CD4-positive, alpha-beta T cell (primary cell): Measurements from ENCODE around the gene IFIH1. TPM values are rescaled to one million over a fixed set of nuclear protein-coding genes. Genes with fewer than 3 reads are reported as not detected.

Experiments used
- ATAC-seq: fragments of 200-7000 bp; cut with Tn5 transposase; one replicate; pipeline ENCODE4 v1.10.0; 2022; ENCODE audit warnings: mild to moderate bottlenecking; ENCODE audit not compliant: poor library complexity
- CTCF ChIA-PET: fragments of 350-600 bp; sonication (Branson Sonifier 250); formaldehyde crosslinking; loops from one replicate; lab custom pipeline; 2021; ENCODE audit warnings: antibody characterized with exemption, inconsistent platforms; lab: Charles Lee
- POLR2A ChIA-PET: fragments of 350-600 bp; sonication (Branson Sonifier 250); formaldehyde crosslinking; loops from one replicate; lab custom pipeline; 2021; ENCODE audit warnings: antibody characterized with exemption, inconsistent platforms; lab: Charles Lee
- DNase-seq, 14 experiments: peaks; one replicate each; pipeline ENCODE4 v3.0.0-alpha.2; 2013 to 2020; ENCODE audit warnings: mixed read lengths in 2 of 14
- H3K27ac ChIP-seq, 2 donors: one replicate each; pipeline versions ENCODE4 v1.5.1 to v1.7.0; 2013; ENCODE audit warnings: low read length in 2 of 2, low read depth in 1 of 2, mild to moderate bottlenecking in 1 of 2
- H3K27me3 ChIP-seq, 2 experiments: 1 replicate in 1 of 2; 2 replicates in 1 of 2; pipeline versions ENCODE4 v1.6.1 to v1.7.0; 2013; ENCODE audit warnings: low read length in 2 of 2, control low read depth in 1 of 2, mild to moderate bottlenecking in 1 of 2, moderate library complexity in 1 of 2; ENCODE audit not compliant: insufficient read depth in 2 of 2, control insufficient read depth in 1 of 2
- H3K36me3 ChIP-seq: one replicate; pipeline ENCODE4 v1.6.1; 2013; ENCODE audit warnings: low read length, control low read depth; ENCODE audit not compliant: insufficient read depth
- H3K4me1 ChIP-seq: one replicate; pipeline ENCODE4 v1.6.1; 2013; ENCODE audit warnings: low read length, control low read depth; ENCODE audit not compliant: insufficient read depth
- H3K4me3 ChIP-seq: one replicate; pipeline ENCODE4 v1.5.1; 2013; ENCODE audit warnings: mild to moderate bottlenecking, low read length, moderate library complexity
- H3K9me3 ChIP-seq, 2 experiments: 1 replicate in 1 of 2; 2 replicates in 1 of 2; pipeline versions ENCODE4 v1.6.1 to v1.7.0; 2013; ENCODE audit warnings: low read length in 2 of 2, mild to moderate bottlenecking in 2 of 2, control low read depth in 1 of 2, moderate library complexity in 1 of 2; ENCODE audit not compliant: control insufficient read depth in 1 of 2, insufficient read depth in 1 of 2
- H3K27ac Mint-ChIP-seq: one replicate; pipeline ENCODE4 v1.8.0; 2020; ENCODE audit warnings: mixed read lengths
- H3K27me3 Mint-ChIP-seq: one replicate; pipeline ENCODE4 v1.8.0; 2021; ENCODE audit warnings: mixed read lengths
- H3K36me3 Mint-ChIP-seq: one replicate; pipeline ENCODE4 v1.8.0; 2021; ENCODE audit warnings: low read depth, mixed read lengths
- H3K4me1 Mint-ChIP-seq: one replicate; pipeline ENCODE4 v1.8.0; 2021; ENCODE audit warnings: low read depth, mixed read lengths
- H3K4me3 Mint-ChIP-seq: one replicate; pipeline ENCODE4 v1.8.0; 2020; ENCODE audit warnings: mild to moderate bottlenecking, mixed read lengths
- H3K9me3 Mint-ChIP-seq: one replicate; pipeline ENCODE4 v1.8.0; 2020; ENCODE audit warnings: mixed read lengths
- intact Hi-C, 2 experiments: fragments of 100-400 bp; cut with DNase I in 1 of 2; cut with micrococcal nuclease in 1 of 2; formaldehyde crosslinking; loops; one replicate each; pipeline versions ENCODE4 v1.15.1 to v1.9.0; 2023 to 2025; cut with DNase I, micrococcal nuclease
- total RNA-seq, 174 experiments: library from RNA in 2 of 174; stranded (reverse) in 2 of 174; gene quantifications; one replicate each; pipeline ENCODE4 v1.2.3 and lab custom pipeline; 2021 to 2026
- TF ChIP-seq, protein P1 (sequence below): fragments of 200-600 bp; IDR thresholded peaks from one replicate; pipeline ENCODE4 v1.8.0; 2022; ENCODE audit warnings: antibody characterized with exemption, mild to moderate bottlenecking

Gene IFIH1
- total RNA-seq, 2 experiments from 2014 or later = 31.1 to 32.1 TPM

DNA sequence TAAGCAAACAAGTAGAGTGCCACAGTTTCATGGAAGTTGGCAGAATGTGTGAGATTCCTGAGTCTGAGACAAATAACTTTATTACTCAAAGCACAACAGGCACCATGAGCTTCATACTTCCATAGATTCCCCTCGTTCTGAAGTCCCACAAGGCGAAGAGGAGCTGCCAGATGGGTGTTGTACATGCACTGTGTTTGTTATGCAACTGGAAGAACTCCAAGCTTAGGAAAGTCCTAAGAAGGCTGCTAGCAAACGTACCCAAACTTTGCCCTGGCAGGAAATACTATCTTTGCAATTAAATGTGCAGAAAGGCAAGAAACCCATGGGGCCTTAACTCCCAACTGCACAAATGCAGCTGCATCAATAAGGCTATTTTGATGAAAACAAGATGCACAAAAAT lies 23.8 kb upstream of the IFIH1 start:
- no peaks in the 10 kb centered on the region for H3K27me3 ChIP-seq
- H3K27me3 Mint-ChIP-seq = no peaks in the 10 kb centered on the region
- peaks cover 12% of the 10 kb centered on the region for H3K4me1 ChIP-seq
- no peak overlapping the region for H3K4me3 Mint-ChIP-seq
- no peak overlapping the region for H3K27ac Mint-ChIP-seq
- TF ChIP-seq, protein P1, sequence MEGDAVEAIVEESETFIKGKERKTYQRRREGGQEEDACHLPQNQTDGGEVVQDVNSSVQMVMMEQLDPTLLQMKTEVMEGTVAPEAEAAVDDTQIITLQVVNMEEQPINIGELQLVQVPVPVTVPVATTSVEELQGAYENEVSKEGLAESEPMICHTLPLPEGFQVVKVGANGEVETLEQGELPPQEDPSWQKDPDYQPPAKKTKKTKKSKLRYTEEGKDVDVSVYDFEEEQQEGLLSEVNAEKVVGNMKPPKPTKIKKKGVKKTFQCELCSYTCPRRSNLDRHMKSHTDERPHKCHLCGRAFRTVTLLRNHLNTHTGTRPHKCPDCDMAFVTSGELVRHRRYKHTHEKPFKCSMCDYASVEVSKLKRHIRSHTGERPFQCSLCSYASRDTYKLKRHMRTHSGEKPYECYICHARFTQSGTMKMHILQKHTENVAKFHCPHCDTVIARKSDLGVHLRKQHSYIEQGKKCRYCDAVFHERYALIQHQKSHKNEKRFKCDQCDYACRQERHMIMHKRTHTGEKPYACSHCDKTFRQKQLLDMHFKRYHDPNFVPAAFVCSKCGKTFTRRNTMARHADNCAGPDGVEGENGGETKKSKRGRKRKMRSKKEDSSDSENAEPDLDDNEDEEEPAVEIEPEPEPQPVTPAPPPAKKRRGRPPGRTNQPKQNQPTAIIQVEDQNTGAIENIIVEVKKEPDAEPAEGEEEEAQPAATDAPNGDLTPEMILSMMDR = no peak
- DNase-seq (no peak), ATAC-seq (no peak)
- ChIA-PET POLR2A (interaction anchor here (1.1 to 2.3 kb wide), 3 partner anchors 8 to 44 kb away, joined by 3 to 30 read pairs (median 8); partner anchors contain the start of gene IFIH1), CTCF (interaction anchor here (1.6 to 2.1 kb wide), 3 partner anchors 23 to 41 kb away, joined by 4 to 7 read pairs (median 7); partner anchors contain the start of gene IFIH1)
- H3K36me3 Mint-ChIP-seq = peaks cover 4% of the 10 kb centered on the region
- H3K36me3 ChIP-seq = no peaks in the 10 kb centered on the region
- no peaks in the 10 kb centered on the region for H3K9me3 ChIP-seq
- no peak overlapping the region for H3K4me3 ChIP-seq
- H3K4me1 Mint-ChIP-seq = peaks cover 19% of the 10 kb centered on the region
- H3K9me3 Mint-ChIP-seq = no peaks in the 10 kb centered on the region
- no peak overlapping the region for H3K27ac ChIP-seq
- intact Hi-C loops = loop anchor here in 1 of 2 experiments (10.0 kb wide), 1 partner anchor 1038 kb away; the partner anchor contains the start of gene PSMD14

DNA sequence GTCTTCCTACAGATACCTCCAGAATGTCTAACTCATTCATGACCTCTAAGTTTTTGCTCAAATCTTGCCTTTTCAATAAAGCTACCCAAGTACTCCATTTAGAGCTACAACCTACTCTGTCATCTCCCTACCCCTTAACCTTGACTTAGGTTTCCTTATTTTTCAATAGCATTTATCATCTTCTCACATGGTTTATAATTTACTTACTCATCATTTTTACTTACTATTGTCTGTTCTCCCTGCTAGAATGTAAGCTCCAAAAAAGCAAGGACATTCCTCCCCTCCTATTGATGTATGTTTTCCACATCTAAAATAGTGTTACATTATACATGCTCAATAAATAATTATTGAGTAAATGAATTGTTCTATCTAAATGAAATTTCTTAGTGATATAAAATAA lies 22.3 kb upstream of the IFIH1 start:
- Histone ChIP-seq H3K9me3 (no peaks in the 10 kb centered on the region), H3K4me3 (no peak overlapping the region), H3K36me3 (no peaks in the 10 kb centered on the region), H3K27ac (no peak overlapping the region), H3K4me1 (peaks cover 12% of the 10 kb centered on the region), H3K27me3 (no peaks in the 10 kb centered on the region)
- Mint-ChIP-seq H3K36me3 (peaks cover 4% of the 10 kb centered on the region), H3K9me3 (no peaks in the 10 kb centered on the region), H3K27ac (no peak overlapping the region), H3K4me1 (peaks cover 15% of the 10 kb centered on the region), H3K27me3 (no peaks in the 10 kb centered on the region), H3K4me3 (no peak overlapping the region)
- TF ChIP-seq, protein P1 = no peak
- ATAC-seq (no peak), DNase-seq (no peak)
- CTCF ChIA-PET = interaction anchor here (1.0 to 1.3 kb wide), 2 partner anchors 11 to 40 kb away, joined by 3 to 5 read pairs; no protein-coding TSS in a partner anchor
- intact Hi-C loops = loop anchor here in 1 of 2 experiments (10.0 kb wide), 1 partner anchor 1036 kb away; the partner anchor contains the start of gene PSMD14
- POLR2A ChIA-PET = no interaction called here

DNA sequence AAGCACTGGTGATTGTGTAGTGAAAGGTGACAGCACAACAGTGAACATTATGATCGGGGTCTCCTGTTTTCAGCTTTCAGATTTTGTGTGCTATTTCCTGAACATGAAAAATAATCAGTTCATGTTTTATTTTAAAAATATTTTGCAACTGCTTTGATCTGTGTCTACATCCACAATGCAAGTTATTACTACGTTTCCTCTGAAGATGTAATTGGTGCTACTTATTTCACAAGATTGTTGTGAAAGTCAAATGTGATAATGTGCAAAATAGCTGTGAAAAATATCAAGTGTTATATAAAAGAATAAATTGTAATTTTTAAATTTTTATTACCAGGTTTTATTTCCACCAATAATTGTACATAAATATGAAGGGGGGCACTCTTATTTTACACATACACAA lies 19.4 kb upstream of the IFIH1 start:
- H3K27ac Mint-ChIP-seq = no peak overlapping the region
- DNase-seq = no peak
- no peaks in the 10 kb centered on the region for H3K36me3 Mint-ChIP-seq
- Histone ChIP-seq H3K36me3 (no peaks in the 10 kb centered on the region), H3K4me1 (no peaks in the 10 kb centered on the region), H3K27me3 (no peaks in the 10 kb centered on the region), H3K27ac (no peak overlapping the region), H3K4me3 (no peak overlapping the region), H3K9me3 (no peaks in the 10 kb centered on the region)
- ATAC-seq = no peak
- H3K4me1 Mint-ChIP-seq = no peaks in the 10 kb centered on the region
- ChIA-PET POLR2A (no interaction called here), CTCF (interaction anchor here (0.9 to 1.3 kb wide), 2 partner anchors 17 to 37 kb away, joined by 3 read pairs; no protein-coding TSS in a partner anchor)
- H3K4me3 Mint-ChIP-seq = no peak overlapping the region
- no peaks in the 10 kb centered on the region for H3K9me3 Mint-ChIP-seq
- intact Hi-C loops = no loop called here
- TF ChIP-seq, protein P1 = no peak
- H3K27me3 Mint-ChIP-seq = no peaks in the 10 kb centered on the region
